Measurements from ENCODE around the gene UBE2J2. TPM values are rescaled to one million over a fixed set of nuclear protein-coding genes. Genes with fewer than 3 reads are reported as not detected.
A peak's percentile ranks its signal among the peaks of the same experiment; 100 is the strongest.

The UBE2J2 gene
- total RNA-seq, 2 donors from 2014 or later: 59.4 to 80.5 TPM

DNA sequence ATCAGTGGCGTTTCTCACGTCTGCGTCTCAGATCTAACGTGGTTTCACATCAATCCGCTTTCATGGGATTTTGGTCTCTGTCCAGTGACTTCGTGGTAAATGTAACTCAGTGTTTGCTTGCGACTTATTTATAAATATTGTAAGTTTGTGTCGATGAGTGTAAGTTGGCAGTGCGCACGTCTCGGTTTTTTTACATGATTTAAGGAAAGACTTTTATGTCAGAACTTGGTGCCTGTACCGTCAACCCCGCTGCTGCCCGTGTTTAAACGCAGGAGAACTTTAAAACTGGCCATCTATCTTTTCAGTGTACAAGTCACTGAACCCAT, 40.1 kb downstream of the UBE2J2 start:
- peak overlapping the region; percentile 56 to 80 for H3K27ac Mint-ChIP-seq
- no peak for ATAC-seq
- H3K9me3 Mint-ChIP-seq: peaks cover 0 to 4% of the 10 kb centered on the region in 2 donors

DNA sequence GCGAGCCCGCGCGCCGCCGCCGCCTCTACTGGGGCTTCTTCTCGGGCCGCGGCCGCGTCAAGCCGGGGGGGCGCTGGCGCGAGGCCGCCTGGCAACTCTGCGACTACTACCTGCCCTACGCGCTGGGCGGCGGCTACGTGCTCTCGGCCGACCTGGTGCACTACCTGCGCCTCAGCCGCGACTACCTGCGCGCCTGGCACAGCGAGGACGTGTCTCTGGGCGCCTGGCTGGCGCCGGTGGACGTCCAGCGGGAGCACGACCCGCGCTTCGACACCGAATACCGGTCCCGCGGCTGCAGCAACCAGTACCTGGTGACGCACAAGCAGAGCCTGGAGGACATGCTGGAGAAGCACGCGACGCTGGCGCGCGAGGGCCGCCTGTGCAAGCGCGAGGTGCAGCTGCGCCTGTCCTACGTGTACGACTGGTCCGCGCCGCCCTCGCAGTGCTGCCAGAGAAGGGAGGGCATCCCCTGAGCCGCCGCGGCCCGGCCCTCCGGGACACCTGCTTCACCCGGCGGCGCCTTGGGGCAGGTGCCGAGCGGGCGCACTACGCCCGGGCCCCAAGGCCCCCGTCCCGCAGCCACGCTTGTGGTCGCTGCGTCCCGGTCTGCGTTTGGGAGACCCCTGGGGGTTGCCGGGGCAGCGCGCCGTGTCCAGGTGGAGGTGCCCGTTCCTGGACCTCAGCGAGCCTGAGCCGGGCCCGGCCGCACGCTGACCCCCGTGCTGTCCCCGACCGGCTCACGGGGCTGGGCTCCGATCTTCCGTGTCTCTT, 40.7 kb downstream of the UBE2J2 start:
- H3K36me3 Mint-ChIP-seq: peaks cover 29 to 33% of the 10 kb centered on the region in 2 donors
- peak overlapping the region; percentile 56 to 80 for H3K27ac Mint-ChIP-seq
- DNase-seq (ENCODE audit: low spot score in 2 of 2) (no peak), ATAC-seq (no peak)
- peaks cover 0 to 4% of the 10 kb centered on the region in 2 donors for H3K9me3 Mint-ChIP-seq

More for the DNA sequence above, 40.1 kb downstream of the UBE2J2 start:
- H3K36me3 Mint-ChIP-seq: peaks cover 29 to 33% of the 10 kb centered on the region in 2 donors
- DNase-seq (ENCODE audit: low spot score in 2 of 2): no peak

DNA sequence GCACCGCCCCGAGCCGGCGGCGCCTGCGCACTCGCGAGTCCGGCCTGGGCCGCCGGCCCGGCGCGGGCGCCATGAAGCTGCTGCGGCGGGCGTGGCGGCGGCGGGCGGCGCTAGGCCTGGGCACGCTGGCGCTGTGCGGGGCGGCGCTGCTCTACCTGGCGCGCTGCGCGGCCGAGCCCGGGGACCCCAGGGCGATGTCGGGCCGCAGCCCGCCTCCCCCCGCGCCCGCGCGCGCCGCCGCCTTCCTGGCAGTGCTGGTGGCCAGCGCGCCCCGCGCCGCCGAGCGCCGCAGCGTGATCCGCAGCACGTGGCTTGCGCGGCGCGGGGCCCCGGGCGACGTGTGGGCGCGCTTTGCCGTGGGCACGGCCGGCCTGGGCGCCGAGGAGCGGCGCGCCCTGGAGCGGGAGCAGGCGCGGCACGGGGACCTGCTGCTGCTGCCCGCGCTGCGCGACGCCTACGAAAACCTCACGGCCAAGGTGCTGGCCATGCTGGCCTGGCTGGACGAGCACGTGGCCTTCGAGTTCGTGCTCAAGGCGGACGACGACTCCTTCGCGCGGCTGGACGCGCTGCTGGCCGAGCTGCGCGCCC, 41.4 kb downstream of the UBE2J2 start, which contains the start of gene B3GALT6:
Gene B3GALT6 (plus strand): TSS at position 30 of the 588 bp plus-strand sequence. CDS start 42 bp downstream, at position 72.
- DNase-seq (ENCODE audit: low spot score in 2 of 2): no peak
- peaks cover 0 to 4% of the 10 kb centered on the region in 2 donors for H3K9me3 Mint-ChIP-seq
- peak within 1 kb of the TSS; percentile 93 to 98 for H3K27ac Mint-ChIP-seq
- ATAC-seq: no peak
- H3K36me3 Mint-ChIP-seq: peaks cover 29 to 33% of the 10 kb centered on the region in 2 donors

DNA sequence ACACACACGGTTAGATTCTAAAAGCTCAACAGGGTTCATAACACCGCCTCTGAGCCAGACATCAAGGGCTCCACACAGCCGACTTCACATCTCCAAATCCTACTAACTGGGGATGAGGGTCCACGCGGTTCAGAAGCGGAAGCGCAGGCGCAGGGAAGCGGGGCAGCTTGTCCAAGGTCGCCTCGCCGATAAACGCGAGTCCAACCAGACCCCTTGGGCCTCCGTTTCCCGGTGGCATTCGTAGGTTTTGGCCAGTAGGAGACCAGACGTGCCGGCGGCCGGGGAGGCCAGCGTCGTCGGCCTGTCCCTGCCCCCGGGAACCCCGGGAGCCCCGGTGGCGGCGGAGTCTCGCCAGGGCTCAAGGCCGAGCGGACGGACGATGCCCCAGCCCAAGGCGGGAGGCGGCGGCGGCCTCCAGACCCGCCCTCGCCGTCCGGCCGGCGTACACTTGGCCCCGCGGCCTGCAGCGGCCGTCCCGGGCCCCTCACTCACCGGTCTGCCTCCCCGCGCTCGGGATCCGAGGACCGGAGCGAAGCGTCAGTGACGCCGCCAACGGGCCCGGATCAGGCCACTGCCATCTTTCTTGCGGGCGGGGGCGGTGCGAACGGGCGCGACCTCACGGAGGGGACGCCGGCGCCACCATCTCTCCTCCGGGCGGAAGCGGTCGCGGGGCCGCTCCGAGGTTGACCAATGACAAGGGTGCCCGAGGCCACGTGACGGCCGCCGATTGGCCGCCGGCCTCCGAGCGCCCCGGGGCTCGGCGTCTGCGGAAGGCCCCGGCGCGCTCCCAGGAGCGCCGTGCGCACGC, 42.0 kb downstream of the UBE2J2 start, which contains the start of gene SDF4:
Gene SDF4 (minus strand): TSS at position 602 of the 808 bp plus-strand sequence. CDS start 3,229 bp downstream, outside the sequence.
- ATAC-seq: peak; percentile 97 to 98
- peak within 1 kb of the TSS; percentile 93 to 98 for H3K27ac Mint-ChIP-seq
- peaks cover 29 to 33% of the 10 kb centered on the region in 2 donors for H3K36me3 Mint-ChIP-seq
- DNase-seq (ENCODE audit: low spot score in 2 of 2): peak; percentile 97 to 98
- H3K9me3 Mint-ChIP-seq: peaks cover 0 to 4% of the 10 kb centered on the region in 2 donors

DNA sequence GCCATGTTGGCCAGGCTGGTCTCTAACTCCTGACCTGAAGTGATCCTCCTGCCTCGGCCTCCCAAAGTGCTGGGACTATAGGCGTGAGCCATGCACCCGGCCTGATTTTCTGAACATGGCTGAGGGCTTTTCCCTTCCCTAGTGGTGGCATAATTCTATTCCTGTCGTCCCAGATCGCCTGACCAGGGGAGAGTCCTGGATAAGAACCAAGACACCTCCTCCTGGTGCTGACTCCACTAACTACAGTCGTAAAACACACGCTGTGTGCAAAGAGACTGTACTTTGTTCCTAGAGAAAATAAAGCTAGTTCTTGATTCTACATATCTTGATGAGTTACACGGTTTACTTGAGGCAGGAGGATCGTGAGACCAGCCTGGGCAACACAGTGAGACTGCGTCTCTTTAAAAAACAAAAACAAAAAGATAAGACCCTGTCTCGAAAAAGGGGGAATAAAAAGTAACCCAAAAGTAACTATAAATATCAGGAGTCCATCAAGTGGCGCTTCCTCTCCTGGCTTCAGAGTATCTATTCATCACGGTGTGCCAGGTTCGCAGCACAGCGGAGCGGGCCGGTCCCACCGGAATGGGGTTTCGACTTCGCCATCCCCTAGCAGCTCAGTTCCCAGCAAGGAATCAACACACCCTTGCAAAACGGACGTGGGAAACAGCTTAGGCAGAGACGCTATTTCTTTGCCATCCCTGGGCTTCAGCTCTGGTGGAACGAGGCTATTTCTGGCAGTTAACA, 42.8 kb downstream of the UBE2J2 start:
- ATAC-seq (no peak), DNase-seq (ENCODE audit: low spot score in 2 of 2) (no peak)
- H3K9me3 Mint-ChIP-seq: peaks cover 0 to 4% of the 10 kb centered on the region in 2 donors
- H3K27ac Mint-ChIP-seq: peak overlapping the region; percentile 93 to 98
- peaks cover 29 to 37% of the 10 kb centered on the region in 2 donors for H3K36me3 Mint-ChIP-seq

DNA sequence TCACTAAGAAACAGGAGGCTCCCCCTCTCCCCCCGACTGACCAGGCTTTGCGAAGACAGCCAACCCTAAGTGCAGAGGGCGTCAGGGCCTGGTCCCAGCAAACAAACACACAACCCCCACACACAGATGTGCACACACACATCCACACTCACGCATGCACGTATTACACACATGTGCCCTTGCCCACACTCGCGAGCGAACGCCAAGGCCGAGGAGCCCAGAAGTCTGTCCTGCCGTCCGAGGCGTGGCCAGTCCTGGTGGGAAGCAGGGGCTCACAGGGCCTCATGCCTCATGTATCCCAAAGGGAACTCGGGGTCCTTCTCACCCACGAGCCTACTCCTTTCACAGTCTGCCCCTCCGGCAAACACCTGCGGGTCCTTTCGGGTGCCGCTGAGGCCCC, 43.9 kb downstream of the UBE2J2 start:
- Mint-ChIP-seq H3K36me3 (peaks cover 29 to 41% of the 10 kb centered on the region in 2 donors), H3K9me3 (peaks cover 0 to 4% of the 10 kb centered on the region in 2 donors), H3K27ac (peak overlapping the region; percentile 32 to 93)
- ATAC-seq: no peak
- DNase-seq (ENCODE audit: low spot score in 2 of 2): no peak

DNA sequence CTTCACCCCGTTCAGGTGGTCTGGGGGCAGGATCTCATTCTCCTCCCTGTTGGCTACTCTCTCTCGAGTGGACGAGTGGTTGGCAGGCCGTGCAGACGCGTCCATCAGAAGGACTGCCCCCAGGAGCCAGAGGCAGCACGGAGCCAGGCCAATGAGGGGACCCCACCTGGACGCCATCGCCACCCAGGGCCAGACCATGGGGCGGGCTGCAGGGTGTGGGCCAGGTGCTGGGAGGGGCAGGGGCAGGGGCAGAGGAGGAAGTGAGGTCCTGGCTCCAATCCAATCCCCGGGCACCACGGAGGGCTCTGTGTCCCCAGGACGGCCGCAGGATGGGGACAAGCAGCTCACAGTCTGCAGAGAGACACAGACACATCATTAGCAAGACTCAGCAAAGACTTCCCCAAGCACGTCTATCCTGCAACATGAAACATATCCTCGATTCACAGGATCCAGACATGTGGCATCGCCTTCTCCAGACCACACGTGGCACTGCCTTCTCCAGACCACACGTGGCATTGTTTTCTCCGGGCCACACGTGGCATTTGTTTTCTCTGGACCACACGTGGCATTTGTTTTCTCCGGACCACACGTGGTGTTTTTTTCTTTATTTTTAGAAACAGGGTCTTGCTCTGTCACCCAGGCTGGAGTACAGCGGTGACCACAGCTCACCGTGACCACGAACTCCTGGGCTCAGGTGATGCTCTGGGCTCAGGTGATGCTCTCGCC, 44.9 kb downstream of the UBE2J2 start:
- peaks cover 0 to 4% of the 10 kb centered on the region in 2 donors for H3K9me3 Mint-ChIP-seq
- DNase-seq (ENCODE audit: low spot score in 2 of 2) (no peak), ATAC-seq (no peak)
- H3K36me3 Mint-ChIP-seq: peaks cover 27 to 34% of the 10 kb centered on the region in 2 donors
- peak overlapping the region in 1 of 2 donors; percentile 60 for H3K27ac Mint-ChIP-seq

DNA sequence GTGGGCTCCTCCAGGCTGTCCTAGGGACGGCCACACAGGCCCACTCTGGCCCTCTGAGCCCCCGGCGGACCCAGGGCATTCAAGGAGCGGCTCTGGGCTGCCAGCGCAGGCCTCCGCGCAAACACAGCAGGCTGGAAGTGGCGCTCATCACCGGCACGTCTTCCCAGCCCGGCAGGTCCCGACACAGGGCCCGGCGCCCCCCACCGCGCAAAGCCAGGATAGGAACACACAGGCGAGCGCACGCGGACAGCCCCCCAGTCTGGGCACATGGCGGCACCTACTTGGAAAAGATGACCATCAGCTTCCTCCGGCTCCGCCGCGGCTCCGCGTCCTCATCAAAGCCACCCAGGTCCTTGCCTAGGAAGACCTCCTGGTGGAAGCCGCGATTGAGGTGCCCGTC, 45.5 kb downstream of the UBE2J2 start:
- Mint-ChIP-seq H3K27ac (no peak overlapping the region), H3K36me3 (peaks cover 24 to 30% of the 10 kb centered on the region in 2 donors), H3K9me3 (no peaks in the 10 kb centered on the region)
- no peak for DNase-seq (ENCODE audit: low spot score in 2 of 2)
- ATAC-seq: no peak

DNA sequence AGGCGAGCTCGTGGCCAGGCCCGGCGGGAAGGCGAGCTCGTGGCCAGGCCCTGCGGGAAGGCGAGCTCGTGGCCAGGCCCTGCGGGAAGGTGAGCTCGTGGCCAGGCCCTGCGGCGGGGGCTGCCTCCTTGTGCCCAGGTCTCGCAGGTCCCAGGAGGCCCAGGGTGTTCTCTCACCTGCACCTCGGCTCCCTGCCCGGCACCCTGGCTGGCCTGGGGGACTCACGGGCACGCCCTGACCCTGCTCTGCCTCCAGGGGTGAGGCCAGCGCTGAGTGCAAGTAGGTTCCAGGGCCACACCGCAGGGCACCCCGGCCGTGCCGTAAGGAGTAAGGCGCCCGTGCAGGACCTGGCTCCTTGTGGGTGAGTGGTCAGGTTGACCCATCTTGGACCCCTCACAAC, 46.3 kb downstream of the UBE2J2 start:
- Mint-ChIP-seq H3K9me3 (no peaks in the 10 kb centered on the region), H3K36me3 (peaks cover 30 to 37% of the 10 kb centered on the region in 2 donors), H3K27ac (no peak overlapping the region)
- ATAC-seq (no peak), DNase-seq (ENCODE audit: low spot score in 2 of 2) (no peak)

DNA sequence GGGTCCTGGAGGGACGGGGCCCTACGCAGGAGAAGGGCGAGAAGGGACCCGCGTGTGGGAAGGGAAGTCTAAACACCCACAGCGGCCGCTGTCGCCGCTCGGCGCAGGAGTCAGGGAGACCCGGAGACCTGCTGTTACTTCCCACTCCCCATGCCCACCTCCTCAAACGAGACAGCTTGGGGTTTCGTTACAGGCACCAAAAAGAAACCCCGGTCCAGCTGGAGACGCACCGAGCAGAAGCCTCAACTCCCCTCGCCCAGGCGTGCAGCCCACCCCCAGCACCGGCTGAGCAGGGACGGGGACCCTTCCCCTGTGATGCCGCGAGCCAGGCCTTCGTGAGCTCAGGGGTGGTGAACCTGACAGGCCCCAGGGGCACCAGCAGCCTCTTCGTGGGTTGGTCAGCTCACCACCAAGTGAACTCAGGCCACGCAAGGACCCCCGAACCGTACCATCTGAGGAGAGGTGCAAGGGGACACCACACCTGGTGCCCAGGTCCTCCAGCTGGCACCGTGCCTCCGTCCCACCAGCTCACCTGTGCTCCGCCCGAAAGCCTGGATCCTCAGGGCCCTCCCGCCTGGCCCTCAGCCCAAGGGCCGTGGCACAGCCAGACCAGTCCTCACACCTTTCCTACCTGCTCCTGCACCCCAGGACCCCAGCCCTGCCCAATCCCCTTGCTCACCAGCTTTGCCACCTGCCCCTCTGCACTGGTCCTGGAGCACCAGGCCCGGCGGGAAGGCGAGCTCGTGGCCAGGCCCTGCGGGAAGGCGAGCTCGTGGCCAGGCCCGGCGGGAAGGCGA, 46.9 kb downstream of the UBE2J2 start:
- Mint-ChIP-seq H3K9me3 (no peaks in the 10 kb centered on the region), H3K36me3 (peaks cover 30 to 37% of the 10 kb centered on the region in 2 donors), H3K27ac (no peak overlapping the region)
- no peak for ATAC-seq
- no peak for DNase-seq (ENCODE audit: low spot score in 2 of 2)

DNA sequence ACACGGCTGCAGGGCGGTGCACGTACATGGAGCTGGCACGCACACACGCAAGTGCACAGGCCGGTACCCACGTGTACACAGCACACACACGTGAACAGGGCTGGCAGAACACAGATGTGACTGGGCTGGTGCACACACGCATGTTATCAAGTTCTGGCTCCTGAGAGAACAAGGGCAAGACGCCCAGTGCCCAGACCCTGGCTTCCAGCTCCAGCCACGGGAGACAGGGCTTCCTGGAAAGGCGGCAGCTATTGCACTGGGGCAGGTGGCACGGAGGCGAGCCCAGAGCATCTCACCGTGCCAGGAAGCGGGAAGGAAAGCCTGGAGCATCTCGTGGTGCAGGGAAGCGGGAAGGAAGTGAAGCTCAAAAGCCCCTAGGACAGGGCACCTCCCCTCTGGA, 47.7 kb downstream of the UBE2J2 start:
- H3K27ac Mint-ChIP-seq: peak overlapping the region in 1 of 2 donors; percentile 44
- ATAC-seq (no peak), DNase-seq (ENCODE audit: low spot score in 2 of 2) (no peak)
- H3K9me3 Mint-ChIP-seq: no peaks in the 10 kb centered on the region
- H3K36me3 Mint-ChIP-seq: peaks cover 26 to 33% of the 10 kb centered on the region in 2 donors

DNA sequence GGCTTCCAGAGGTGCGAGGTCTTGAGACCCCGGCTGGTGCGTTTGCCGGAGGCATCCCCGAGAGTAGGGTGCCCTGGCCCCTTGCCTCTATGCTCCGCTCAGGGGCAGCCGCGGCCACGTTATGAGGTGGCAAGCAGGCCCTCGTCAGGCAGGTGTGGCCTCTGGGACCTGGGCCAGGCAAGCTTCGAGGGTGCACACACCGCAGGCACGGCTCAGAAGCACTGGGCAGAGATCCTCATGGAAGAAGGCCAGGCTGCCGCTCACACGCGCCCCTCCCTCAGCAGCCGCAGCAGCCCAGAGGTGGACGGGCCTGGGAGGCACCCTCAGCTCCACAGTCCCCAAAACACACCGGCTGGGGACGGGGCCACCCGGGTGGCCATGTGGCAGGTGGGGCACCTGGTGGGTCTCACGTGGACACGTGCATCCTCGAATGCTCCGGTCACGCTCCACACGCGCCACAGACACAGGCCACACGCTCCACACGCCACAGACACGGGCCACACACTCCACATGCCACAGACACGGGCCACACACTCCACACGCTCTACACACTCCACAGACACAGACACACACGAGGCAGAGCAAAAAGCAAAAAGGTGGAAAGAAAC, 48.3 kb downstream of the UBE2J2 start:
- Mint-ChIP-seq H3K36me3 (peaks cover 20 to 28% of the 10 kb centered on the region in 2 donors), H3K27ac (peak overlapping the region in 1 of 2 donors; percentile 44), H3K9me3 (no peaks in the 10 kb centered on the region)
- DNase-seq (ENCODE audit: low spot score in 2 of 2) (no peak), ATAC-seq (no peak)

DNA sequence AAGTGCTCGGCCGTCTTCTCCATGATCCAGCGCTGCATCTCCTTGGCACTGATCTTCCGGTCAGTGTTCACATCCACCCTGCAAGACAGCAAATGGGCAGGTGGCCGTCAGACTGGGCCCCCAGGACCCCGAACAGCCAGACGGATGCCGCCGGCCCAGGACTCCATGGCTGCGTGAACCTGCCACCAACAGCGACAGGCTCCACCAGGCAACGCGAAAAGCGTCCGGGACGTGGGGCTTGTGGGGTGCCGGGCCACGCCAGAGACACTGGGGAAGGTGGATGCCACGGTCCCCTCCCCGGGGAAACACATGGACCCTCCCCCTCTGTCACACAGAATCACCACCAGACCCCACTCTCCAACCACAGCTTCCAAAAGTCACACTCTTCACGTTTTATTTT, 49.8 kb downstream of the UBE2J2 start:
- ATAC-seq (no peak), DNase-seq (ENCODE audit: low spot score in 2 of 2) (no peak)
- no peaks in the 10 kb centered on the region for H3K9me3 Mint-ChIP-seq
- peaks cover 10 to 17% of the 10 kb centered on the region in 2 donors for H3K36me3 Mint-ChIP-seq
- no peak overlapping the region for H3K27ac Mint-ChIP-seq

DNA sequence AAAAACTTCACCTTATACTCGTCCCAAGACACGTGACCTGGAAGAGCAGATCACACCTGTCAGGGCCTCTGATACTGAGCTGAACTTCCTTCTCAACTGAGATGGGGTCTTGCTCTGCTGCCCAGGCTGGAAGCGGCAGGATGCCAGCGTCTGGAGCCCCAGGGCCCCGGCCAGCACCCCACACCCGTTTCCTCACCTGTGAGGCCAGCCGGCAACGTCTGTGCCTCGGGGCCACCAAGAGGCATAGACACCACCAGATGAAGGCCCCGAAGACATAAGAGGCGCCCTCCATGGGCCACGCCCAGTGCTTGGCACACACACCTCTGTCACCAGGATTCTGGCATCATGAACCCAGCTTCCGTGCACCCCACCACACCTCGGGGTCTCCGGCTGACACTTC, 50.3 kb downstream of the UBE2J2 start:
- Mint-ChIP-seq H3K27ac (peak overlapping the region in 1 of 2 donors; percentile 71), H3K36me3 (peaks cover 10 to 17% of the 10 kb centered on the region in 2 donors), H3K9me3 (no peaks in the 10 kb centered on the region)
- DNase-seq (ENCODE audit: low spot score in 2 of 2) (no peak), ATAC-seq (no peak)
